H1 (cell line): ENCODE results near the gene AOAH.

Source experiments
- CBX5 ChIP-seq: fragments of 300-800, 300-1000 bp; sonication (generic); IDR thresholded peaks from 2 replicates; pipeline ENCODE4 v1.7.1; 2016; ENCODE audit warnings: antibody characterized with exemption, low read length, low read depth
- CTCF ChIP-seq, 3 experiments: IDR thresholded peaks; 1 replicate in 2 of 3; 2 replicates in 1 of 3; pipeline versions ENCODE4 v1.5.1 to v1.6.1; 2011; ENCODE audit warnings: low read length in 3 of 3, mild to moderate bottlenecking in 3 of 3, inconsistent platforms in 2 of 3, low read depth in 1 of 3, moderate library complexity in 1 of 3; ENCODE audit not compliant: insufficient read depth in 1 of 3; ENCODE audit errors: control extremely low read depth in 1 of 3
- POLR2A ChIP-seq, 2 experiments: IDR thresholded peaks; 1 replicate in 1 of 2; 2 replicates in 1 of 2; pipeline ENCODE4 v1.6.1; 2011; ENCODE audit warnings: low read depth in 2 of 2, low read length in 2 of 2, mild to moderate bottlenecking in 2 of 2; ENCODE audit errors: control extremely low read depth in 1 of 2
- POLR2AphosphoS5 ChIP-seq: IDR thresholded peaks from 2 replicates; pipeline ENCODE4 v1.6.1; 2011; ENCODE audit warnings: low read depth, low read length
- RAD21 ChIP-seq, 2 experiments: IDR thresholded peaks in 1 of 2; conservative IDR thresholded peaks in 1 of 2; 2 replicates each; pipeline ENCODE4 v1.6.1; 2011; ENCODE audit warnings: low read depth in 2 of 2, low read length in 2 of 2, improper control_type of control experiment in 1 of 2, inconsistent platforms in 1 of 2, mild to moderate bottlenecking in 1 of 2, moderate library complexity in 1 of 2
- RFX5 ChIP-seq: IDR thresholded peaks from 2 replicates; pipeline ENCODE4 v1.6.1; 2011; ENCODE audit warnings: low read depth, low read length, improper control_type of control experiment, borderline replicate concordance
- YY1 ChIP-seq: IDR thresholded peaks from 2 replicates; pipeline ENCODE4 v1.6.1; 2011; ENCODE audit warnings: low read depth, mild to moderate bottlenecking, low read length
- TF ChIP-seq, protein P1 (sequence below): IDR thresholded peaks from 2 replicates; pipeline ENCODE4 v1.6.1; 2012; ENCODE audit warnings: inconsistent platforms

DNA sequence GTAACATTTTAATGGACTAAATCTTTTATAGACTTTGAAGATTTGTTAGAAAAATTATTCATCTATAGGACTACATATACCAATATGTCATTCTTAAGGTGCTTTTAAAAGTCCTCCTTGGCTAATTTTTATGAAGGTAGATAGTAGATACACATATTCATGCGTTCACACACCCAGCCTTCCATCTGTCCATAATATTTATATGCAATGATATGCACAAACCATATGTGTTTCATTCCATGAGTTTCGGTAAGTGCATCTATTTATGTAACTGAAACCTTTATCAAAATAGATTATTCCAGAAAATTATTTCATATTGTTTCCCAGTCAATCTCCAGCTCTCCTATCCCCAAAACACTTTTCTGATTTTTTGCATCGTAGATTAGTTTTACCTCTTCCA is 233.0 kb downstream of the AOAH start:
- TF ChIP-seq POLR2AphosphoS5 (no peak), RFX5 (no peak), CTCF (IDR thresholded peaks at IDR 0.05; ENCODE audit: control extremely low read depth in 1 of 3, insufficient read depth in 1 of 3, low read depth in 1 of 3, low read length in 3 of 3) (no peak), CBX5 (no peak), YY1 (no peak), POLR2A (IDR thresholded peaks at IDR 0.05; ENCODE audit: control extremely low read depth in 1 of 2, low read depth in 2 of 2, low read length in 2 of 2) (no peak), RAD21 (IDR thresholded peaks at IDR 0.05 in 1 of 2, conservative IDR thresholded peaks at IDR 0.05 in 1 of 2; ENCODE audit: low read depth in 2 of 2, low read length in 2 of 2) (no peak)
- TF ChIP-seq, protein P1, sequence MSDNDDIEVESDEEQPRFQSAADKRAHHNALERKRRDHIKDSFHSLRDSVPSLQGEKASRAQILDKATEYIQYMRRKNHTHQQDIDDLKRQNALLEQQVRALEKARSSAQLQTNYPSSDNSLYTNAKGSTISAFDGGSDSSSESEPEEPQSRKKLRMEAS: no peak
